GM10847 (cell line): ENCODE measurements around the gene CLDN1.

Experiments
- POLR2A ChIP-seq: IDR thresholded peaks from 2 replicates; pipeline ENCODE4 v1.6.1; 2011; ENCODE audit not compliant: insufficient read length; ENCODE audit errors: extremely low read depth

CLDN1 gene

GRCh38 chr3:190281308-190282051 is 40.8 kb downstream of the CLDN1 start:
- no peak for TF ChIP-seq POLR2A

- TF ChIP-seq POLR2A = no peak
These were observed 42.6 kb downstream of the CLDN1 start for GRCh38 chr3:190279690-190280089.

GRCh38 chr3:190272747-190273146 is 49.5 kb downstream of the CLDN1 start:
- no peak for TF ChIP-seq POLR2A

- TF ChIP-seq POLR2A = no peak
These were observed 53.1 kb downstream of the CLDN1 start for GRCh38 chr3:190269101-190269500.

GRCh38 chr3:190266913-190267290 is 55.3 kb downstream of the CLDN1 start:
- TF ChIP-seq POLR2A = no peak

- TF ChIP-seq POLR2A = no peak
These were observed 55.9 kb downstream of the CLDN1 start for GRCh38 chr3:190266265-190266912.

GRCh38 chr3:190265796-190266195 is 56.5 kb downstream of the CLDN1 start:
- no peak for TF ChIP-seq POLR2A

- no peak for TF ChIP-seq POLR2A
These were observed 57.1 kb downstream of the CLDN1 start for GRCh38 chr3:190265126-190265525.

GRCh38 chr3:190261740-190262139 is 60.5 kb downstream of the CLDN1 start:
- TF ChIP-seq POLR2A = no peak

- no peak for TF ChIP-seq POLR2A
These were observed 61.2 kb downstream of the CLDN1 start for GRCh38 chr3:190261015-190261414.

GRCh38 chr3:190260301-190260700 is 61.9 kb downstream of the CLDN1 start:
- TF ChIP-seq POLR2A = no peak

- TF ChIP-seq POLR2A = no peak
These were observed 63.6 kb downstream of the CLDN1 start for GRCh38 chr3:190258634-190259033.
